Measurements from ENCODE around the gene CPTP.

CPTP gene

GRCh38 chr1:1324524-1325287, at the start of gene CPTP, which contains the start of gene INTS11:
Gene CPTP (plus strand): TSS chr1:1324802. CDS start chr1:1326911, 2,109 bp downstream.
Gene INTS11 (minus strand): TSS chr1:1324660. CDS start chr1:1324608, 52 bp downstream.
- H3K9me3 Mint-ChIP-seq: no peaks in the 10 kb centered on the region
- H3K4me1 Mint-ChIP-seq: peaks cover 18% of the 10 kb centered on the region
- peak within 1 kb of the TSS in 2 of 3 experiments; percentile 48 to 77 for H3K27ac Mint-ChIP-seq
- H3K27me3 Mint-ChIP-seq (ENCODE audit: low read depth): no peaks in the 10 kb centered on the region
- peaks cover under 1% of the 10 kb centered on the region for H3K36me3 Mint-ChIP-seq (ENCODE audit: low read depth)
- peak within 1 kb of the TSS; percentile 90 to 97 (median 91) for H3K4me3 Mint-ChIP-seq
- TF ChIP-seq, protein P1, sequence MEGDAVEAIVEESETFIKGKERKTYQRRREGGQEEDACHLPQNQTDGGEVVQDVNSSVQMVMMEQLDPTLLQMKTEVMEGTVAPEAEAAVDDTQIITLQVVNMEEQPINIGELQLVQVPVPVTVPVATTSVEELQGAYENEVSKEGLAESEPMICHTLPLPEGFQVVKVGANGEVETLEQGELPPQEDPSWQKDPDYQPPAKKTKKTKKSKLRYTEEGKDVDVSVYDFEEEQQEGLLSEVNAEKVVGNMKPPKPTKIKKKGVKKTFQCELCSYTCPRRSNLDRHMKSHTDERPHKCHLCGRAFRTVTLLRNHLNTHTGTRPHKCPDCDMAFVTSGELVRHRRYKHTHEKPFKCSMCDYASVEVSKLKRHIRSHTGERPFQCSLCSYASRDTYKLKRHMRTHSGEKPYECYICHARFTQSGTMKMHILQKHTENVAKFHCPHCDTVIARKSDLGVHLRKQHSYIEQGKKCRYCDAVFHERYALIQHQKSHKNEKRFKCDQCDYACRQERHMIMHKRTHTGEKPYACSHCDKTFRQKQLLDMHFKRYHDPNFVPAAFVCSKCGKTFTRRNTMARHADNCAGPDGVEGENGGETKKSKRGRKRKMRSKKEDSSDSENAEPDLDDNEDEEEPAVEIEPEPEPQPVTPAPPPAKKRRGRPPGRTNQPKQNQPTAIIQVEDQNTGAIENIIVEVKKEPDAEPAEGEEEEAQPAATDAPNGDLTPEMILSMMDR (IDR thresholded peaks at IDR 0.05; ENCODE audit: unreplicated experiment in 3 of 3): no peak

DNA sequence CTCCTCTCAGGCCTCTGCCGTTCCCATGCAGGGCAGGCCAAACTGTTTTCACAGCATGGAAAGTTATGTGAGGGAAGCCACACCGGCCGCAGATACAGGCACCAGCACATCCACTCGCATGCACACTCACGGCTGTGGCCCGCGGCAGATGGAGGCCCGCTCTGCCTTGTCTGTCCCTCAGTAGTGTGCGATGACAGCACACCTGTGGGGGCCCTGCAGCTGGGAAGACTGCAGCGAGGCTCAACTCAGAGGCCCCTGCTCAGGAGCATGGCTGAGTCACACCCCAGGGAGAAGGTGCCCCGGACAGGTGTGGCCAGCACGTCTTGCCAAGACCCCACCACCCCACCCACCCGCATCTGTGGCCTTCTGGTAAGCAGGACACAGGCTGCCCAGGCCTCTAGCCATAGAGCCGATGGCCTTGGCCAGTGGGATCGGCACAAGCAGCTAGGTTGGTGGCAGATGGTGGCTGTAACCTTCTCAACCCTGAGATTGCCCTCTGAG, 49.6 kb upstream of the CPTP start:
- Mint-ChIP-seq H3K4me3 (peak overlapping the region; percentile 79 to 86 (median 83)), H3K27ac (peak overlapping the region in 2 of 3 experiments; percentile 40 to 41), H3K9me3 (no peaks in the 10 kb centered on the region), H3K36me3 (ENCODE audit: low read depth) (peaks cover 6% of the 10 kb centered on the region), H3K4me1 (peaks cover 29% of the 10 kb centered on the region), H3K27me3 (ENCODE audit: low read depth) (no peaks in the 10 kb centered on the region)
- TF ChIP-seq, protein P1 (IDR thresholded peaks at IDR 0.05; ENCODE audit: unreplicated experiment in 3 of 3): no peak

- TF ChIP-seq, protein P1 (IDR thresholded peaks at IDR 0.05; ENCODE audit: unreplicated experiment in 3 of 3): no peak
- Mint-ChIP-seq H3K27ac (peak overlapping the region; percentile 48 to 56 (median 51)), H3K4me1 (peaks cover 20% of the 10 kb centered on the region), H3K36me3 (ENCODE audit: low read depth) (peaks cover 3% of the 10 kb centered on the region), H3K4me3 (peak overlapping the region; percentile 58 to 83 (median 82)), H3K9me3 (no peaks in the 10 kb centered on the region), H3K27me3 (ENCODE audit: low read depth) (no peaks in the 10 kb centered on the region)
These were observed 48.8 kb upstream of the CPTP start for GRCh38 chr1:1275836-1276235.

DNA sequence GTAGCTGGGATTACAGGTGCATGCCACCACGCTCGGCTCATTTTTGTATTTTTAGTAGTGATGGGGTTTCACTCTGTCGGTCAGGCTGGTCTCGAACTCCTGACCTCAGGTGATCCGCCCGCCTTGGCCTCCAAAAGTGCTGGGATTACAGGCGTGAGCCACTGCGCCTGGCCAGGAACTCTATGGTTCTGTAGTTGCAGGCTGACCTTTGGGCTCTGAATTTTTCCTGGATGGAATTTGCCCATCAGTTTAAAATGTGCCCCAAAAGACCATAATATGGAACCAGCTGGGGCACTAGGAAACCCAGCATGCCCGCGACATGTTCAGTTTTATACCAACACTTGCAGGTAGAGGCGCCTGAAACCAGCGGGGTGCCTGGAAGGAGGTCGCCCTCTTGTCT, 46.0 kb upstream of the CPTP start:
- H3K4me3 Mint-ChIP-seq: no peak overlapping the region

DNA sequence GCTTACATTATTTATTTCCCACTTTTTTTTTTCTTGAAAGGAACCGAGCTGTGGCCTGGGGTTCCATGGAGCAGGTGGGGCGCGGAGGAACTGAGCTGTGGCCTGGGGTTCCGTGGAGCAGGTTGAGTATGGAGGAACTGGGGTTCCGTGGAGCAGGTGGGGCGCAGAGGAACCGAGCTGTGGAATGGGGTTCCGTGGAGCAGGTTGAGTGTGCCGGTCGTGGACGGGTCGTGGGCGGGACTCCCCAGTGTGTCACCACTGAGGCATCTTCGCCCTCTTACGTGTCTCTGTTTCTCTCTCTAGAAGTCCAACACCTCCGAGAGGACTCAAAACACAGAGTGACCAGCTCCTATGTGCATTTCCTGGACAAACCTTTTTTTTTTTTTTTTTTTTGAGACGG, 45.6 kb upstream of the CPTP start:
- H3K4me1 Mint-ChIP-seq: peaks cover 4% of the 10 kb centered on the region
- H3K4me3 Mint-ChIP-seq: no peak overlapping the region
- TF ChIP-seq, protein P1 (IDR thresholded peaks at IDR 0.05; ENCODE audit: unreplicated experiment in 3 of 3): no peak
- H3K27me3 Mint-ChIP-seq (ENCODE audit: low read depth): peaks cover 6% of the 10 kb centered on the region
- no peak overlapping the region for H3K27ac Mint-ChIP-seq
- H3K9me3 Mint-ChIP-seq: no peaks in the 10 kb centered on the region
- no peaks in the 10 kb centered on the region for H3K36me3 Mint-ChIP-seq (ENCODE audit: low read depth)

More for the DNA sequence above, 46.0 kb upstream of the CPTP start:
- Mint-ChIP-seq H3K4me1 (peaks cover 4% of the 10 kb centered on the region), H3K27ac (no peak overlapping the region), H3K36me3 (ENCODE audit: low read depth) (no peaks in the 10 kb centered on the region), H3K9me3 (no peaks in the 10 kb centered on the region), H3K27me3 (ENCODE audit: low read depth) (peaks cover 6% of the 10 kb centered on the region)
- TF ChIP-seq, protein P1 (IDR thresholded peaks at IDR 0.05; ENCODE audit: unreplicated experiment in 3 of 3): no peak

Data from nephron (organoid).